NK-92 (cell line): ENCODE data around the gene NDUFAF5.
"Not testable (repeated sequence)": the region's sequence is repeated elsewhere in the genome, so short reads cannot be mapped to it uniquely, and the experiment has no call there.

Source experiments
- DNase-seq: peaks from one replicate; lab custom pipeline; 2025; ENCODE audit not compliant: unreplicated experiment; lab: John Stamatoyannopoulos, UW

The NDUFAF5 gene

GRCh38 chr20:13784893-13785715, at the start of gene NDUFAF5, which contains the start of gene ESF1:
NDUFAF5 (plus strand) TSS chr20:13785028; CDS start chr20:13785069, 41 bp downstream.
ESF1 (minus strand) TSS chr20:13784919; CDS start chr20:13783140, 1,779 bp downstream.
- peak; percentile 58 for DNase-seq

- no peak for DNase-seq
Observed at GRCh38 chr20:13735826-13736225, 49.0 kb upstream of the NDUFAF5 start.

GRCh38 chr20:13736436-13737191, 48.2 kb upstream of the NDUFAF5 start:
- DNase-seq: no peak

- not testable (repeated sequence) for DNase-seq
Observed at GRCh38 chr20:13738187-13738586, 46.6 kb upstream of the NDUFAF5 start.

- DNase-seq: no peak
Observed at GRCh38 chr20:13739731-13740649, 44.8 kb upstream of the NDUFAF5 start.

GRCh38 chr20:13741879-13742278, 42.9 kb upstream of the NDUFAF5 start:
- DNase-seq: no peak

- no peak for DNase-seq
Observed at GRCh38 chr20:13744352-13744751, 40.5 kb upstream of the NDUFAF5 start.

- DNase-seq: no peak
Observed at GRCh38 chr20:13745784-13746183, 39.0 kb upstream of the NDUFAF5 start.

GRCh38 chr20:13749811-13750210, 35.0 kb upstream of the NDUFAF5 start:
- no peak for DNase-seq

- DNase-seq: no peak
Observed at GRCh38 chr20:13753436-13754036, 31.3 kb upstream of the NDUFAF5 start.

- no peak for DNase-seq
Observed at GRCh38 chr20:13755809-13756208, 29.0 kb upstream of the NDUFAF5 start.

GRCh38 chr20:13756551-13756950, 28.3 kb upstream of the NDUFAF5 start:
- DNase-seq: no peak

- no peak for DNase-seq
Observed at GRCh38 chr20:13758884-13759283, 25.9 kb upstream of the NDUFAF5 start.

- not testable (repeated sequence) for DNase-seq
Observed at GRCh38 chr20:13760451-13760946, 24.3 kb upstream of the NDUFAF5 start.

- DNase-seq: no peak
Observed at GRCh38 chr20:13765299-13765698, 19.5 kb upstream of the NDUFAF5 start.

- no peak for DNase-seq
Observed at GRCh38 chr20:13765868-13766416, 18.9 kb upstream of the NDUFAF5 start.

- no peak for DNase-seq
Observed at GRCh38 chr20:13770141-13770540, 14.7 kb upstream of the NDUFAF5 start.

GRCh38 chr20:13771853-13772453, 12.9 kb upstream of the NDUFAF5 start:
- no peak for DNase-seq

- DNase-seq: no peak
Observed at GRCh38 chr20:13772529-13772928, 12.3 kb upstream of the NDUFAF5 start.

GRCh38 chr20:13775867-13776266, 9.0 kb upstream of the NDUFAF5 start:
- DNase-seq: no peak
